GM21423 (cell line): ENCODE measurements around the gene IKZF5.
A peak's percentile ranks its signal among the peaks of the same experiment; 100 is the strongest.

Experiments
- ATAC-seq: cut with Tn5 transposase; IDR thresholded peaks from one replicate; pipeline ENCODE4 v1.9.1; 2021; ENCODE audit warnings: mild to moderate bottlenecking, moderate library complexity; ENCODE audit not compliant: unreplicated experiment

The IKZF5 gene

DNA sequence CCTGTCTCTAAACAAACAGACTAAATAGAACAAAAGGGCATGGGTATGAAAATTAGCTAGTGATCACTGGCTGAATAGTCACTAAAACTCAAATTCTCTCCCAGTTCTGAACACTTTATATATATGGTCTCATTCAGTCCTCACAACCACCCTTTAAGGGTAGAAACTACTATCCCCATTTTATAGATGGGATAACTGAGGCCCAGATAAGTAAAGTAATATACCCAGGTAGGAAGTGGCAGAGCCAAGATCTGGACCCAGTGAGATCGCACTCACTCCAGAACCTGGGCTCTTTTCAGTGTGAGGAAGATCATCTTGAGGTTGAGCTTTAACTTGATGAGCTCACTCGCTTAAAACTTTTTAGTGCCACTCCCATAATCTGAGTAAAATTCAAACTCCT is 23.9 kb downstream of the IKZF5 start:
- ATAC-seq: no peak

DNA sequence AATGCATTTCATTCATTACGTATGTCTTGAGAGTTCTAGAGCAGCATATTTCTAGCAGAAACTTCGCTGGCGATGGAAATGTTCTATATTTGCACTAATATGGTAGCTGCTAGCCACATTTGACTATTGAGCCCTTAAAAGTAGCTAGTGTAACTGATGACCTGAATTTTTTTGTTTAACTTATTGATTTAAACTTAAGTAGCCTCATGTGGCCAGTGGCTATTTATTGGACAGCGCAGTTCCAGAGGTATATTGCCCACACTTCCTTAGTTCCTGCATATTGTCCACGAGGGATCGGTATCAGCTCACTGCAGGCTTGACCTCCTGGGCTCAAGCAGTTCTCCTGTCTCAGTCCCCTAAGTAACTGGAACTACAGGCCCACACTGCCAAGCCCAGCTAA is 24.7 kb downstream of the IKZF5 start:
- ATAC-seq: no peak

DNA sequence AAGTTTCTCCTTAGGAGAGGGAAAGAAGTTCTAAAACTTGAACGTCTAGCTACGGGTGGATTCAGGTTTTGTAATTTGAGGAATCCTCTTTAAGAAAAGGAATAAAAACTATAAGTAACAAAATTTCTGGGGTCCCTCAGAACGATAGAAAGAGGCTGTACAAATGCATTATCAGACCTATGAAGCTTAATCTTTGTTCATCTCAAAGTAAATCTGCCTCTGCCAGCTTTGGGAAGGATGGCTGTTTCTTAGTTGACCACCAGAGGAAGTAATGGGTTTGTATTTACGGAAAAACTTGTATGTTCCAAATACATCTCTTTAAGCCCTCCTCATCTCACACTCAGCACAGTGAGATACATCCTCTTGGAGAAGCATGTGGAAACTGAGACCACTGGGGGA is 27.5 kb downstream of the IKZF5 start:
- no peak for ATAC-seq

DNA sequence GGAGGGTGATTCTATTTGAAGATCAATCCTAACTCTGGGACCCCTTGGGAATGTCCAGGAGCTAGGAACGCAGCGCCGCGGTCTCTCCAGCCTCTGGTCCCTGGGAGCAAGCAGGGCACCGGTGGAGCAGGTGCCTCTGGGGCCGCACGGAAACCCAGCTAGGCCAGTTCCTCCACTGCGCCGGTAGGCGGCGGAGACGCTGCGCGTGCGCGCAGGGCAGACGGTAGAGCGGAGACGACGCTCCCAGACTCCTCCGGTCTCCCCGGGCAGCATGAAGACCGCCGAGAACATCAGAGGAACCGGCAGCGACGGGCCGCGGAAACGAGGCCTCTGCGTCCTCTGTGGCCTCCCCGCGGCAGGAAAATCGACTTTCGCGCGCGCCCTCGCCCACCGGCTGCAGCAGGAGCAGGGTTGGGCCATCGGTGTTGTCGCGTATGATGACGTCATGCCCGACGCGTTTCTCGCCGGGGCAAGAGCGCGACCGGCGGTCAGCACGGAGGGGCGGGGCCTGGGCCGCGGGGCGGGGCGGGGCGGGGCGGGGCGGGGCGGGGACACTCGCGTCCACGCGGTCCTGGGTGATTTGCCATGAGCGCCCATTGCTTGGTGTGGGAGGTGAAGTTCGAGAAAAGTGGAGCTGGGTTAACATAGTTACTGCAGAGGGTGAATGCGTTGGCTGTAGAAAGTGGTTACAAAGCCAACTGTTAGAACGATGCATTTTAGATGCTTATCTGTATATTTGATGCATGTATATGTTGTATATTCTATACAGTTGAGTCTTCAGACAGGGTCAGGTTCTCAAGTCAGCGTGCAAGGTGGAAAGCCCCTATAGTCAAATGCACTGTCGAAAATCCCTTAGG is 28.2 kb downstream of the IKZF5 start, which contains the start of gene PSTK:
TSS of gene PSTK (plus strand) at position 193 of the 857 bp plus-strand sequence. CDS start at position 272, 79 bp downstream.
- peak; percentile 98 for ATAC-seq

DNA sequence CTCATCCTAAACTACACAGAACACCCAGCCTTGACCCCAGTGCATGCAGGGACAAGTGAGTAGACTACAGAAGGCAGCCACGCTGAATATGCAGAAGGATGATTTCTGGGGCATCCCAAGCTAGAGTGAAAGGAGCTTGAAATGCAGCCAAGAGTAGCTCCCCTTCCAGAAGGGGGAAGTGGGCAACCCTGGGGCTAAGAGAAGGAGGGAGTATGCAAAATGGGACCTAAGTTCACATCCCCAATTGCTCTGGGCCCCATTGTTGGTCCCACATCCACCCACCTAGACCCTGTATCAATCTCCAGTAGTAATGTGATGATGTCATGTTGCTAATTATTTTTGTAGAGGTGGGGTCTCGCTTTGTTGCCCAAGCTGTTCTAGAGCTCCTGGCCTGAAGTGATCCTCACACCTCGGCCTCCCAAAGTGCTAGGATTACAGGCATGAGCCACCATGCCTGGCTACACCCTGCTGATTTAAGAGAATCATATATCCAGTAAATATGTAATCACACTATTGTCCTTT is 34.0 kb downstream of the IKZF5 start:
- no peak for ATAC-seq

DNA sequence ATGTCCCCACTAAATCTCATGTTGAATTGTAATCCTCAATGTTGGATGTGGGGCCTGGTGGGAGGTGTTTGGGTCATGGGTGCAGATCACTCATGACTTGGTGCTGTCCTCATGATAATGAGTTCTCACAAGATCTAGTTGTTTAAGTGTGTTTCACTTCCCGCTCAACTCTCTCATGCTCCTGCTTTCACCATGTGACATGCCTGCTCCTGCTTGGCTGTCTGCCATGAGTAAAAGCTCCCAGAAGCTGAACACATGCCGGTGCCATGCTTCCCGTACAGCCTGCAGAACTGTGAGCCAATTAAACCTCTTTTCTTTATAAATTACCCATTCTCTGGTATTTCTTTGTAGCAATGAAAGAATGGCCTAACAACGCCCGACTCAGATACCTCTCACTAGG is 34.6 kb downstream of the IKZF5 start:
- no peak for ATAC-seq

DNA sequence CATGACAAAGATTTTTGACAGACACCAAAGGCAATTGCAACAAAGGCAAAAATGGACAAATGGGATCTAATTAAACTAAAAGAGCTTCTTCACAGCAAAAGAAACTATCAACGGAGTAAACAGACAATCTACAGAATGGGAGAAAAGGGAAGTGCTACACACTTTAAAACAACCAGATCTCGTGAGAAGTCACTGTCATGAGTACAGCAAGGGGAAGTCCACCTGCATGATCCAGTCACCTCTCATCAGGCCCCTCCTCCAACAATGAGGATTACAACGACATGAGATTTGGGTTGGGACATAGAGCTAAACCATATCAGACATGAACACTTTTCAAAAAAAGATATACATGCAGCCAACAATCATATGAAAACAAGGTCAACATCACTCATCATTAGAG is 39.9 kb downstream of the IKZF5 start:
- no peak for ATAC-seq

DNA sequence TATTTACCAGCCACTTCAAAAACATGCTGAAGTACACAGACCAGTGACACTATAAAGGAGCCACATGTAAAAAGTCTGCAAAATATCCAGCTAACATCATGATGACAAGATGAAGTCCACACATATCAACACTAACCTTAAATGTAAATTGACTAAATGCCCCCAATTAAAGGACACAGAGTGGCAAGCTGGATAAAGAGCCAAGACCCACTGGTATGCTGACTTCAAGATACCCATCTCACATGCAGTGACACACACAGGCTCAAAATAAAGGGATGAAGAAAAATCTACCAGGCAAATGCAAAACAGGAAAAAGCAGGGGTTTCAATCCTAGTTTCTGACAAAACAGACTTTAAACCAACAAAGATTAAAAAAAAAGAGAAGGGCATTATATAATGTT is 41.7 kb downstream of the IKZF5 start:
- ATAC-seq: no peak

DNA sequence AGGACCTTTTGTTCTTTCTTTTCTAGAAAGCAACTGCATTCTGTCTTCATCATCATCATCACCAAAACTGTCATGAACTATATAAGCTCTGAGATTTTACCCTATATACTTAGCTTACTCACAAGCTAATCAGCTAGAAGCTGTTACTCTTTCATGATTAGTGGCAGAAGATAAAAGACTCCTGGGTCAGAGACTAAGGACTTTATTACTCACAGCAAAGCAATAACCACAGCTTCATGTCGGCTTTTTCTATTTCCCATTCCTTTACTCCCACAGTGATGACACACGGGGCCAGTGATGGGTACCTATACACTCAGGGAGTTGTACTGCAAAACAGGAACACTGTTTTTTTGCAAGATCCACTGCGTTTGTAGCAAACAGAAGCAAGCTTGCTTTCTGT is 46.2 kb downstream of the IKZF5 start:
- ATAC-seq: no peak

DNA sequence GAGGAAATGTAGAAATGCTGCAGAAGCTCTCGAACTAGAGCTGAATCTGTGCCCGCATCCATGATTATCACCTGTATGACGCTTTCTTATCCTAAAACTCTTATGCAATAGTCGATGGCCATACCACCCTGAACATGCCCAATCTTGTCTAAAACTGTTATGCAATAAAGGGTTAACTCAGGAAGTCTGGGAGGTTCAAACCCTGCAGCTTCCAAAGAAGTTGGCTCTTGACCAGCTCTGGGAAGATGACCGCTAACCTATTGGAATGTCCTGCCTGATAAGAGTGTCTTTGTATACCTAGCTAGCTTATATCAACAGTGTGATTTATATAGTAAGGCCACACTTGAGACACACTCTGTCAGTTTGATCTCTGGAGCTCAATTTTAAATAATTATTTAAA is 51.1 kb downstream of the IKZF5 start:
- no peak for ATAC-seq

DNA sequence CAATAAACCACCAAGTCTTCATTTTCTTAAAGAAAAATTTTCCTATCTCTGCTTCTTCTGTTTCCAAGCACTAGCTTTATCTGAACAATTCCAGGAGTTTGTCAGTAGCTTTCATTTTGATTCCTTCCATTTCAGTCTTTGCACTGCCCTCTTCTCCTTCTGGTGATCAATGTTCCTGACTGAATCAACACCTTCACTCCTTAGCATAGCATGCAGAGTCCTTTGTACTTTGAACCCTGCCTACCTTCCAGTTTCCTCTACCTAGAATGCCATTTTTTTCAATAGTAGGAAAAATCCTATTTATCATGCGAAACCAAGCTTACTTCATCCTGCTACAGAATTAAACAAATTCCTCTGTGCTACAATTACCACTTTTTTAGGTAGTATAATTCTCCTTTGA is 52.7 kb downstream of the IKZF5 start:
- ATAC-seq: no peak

DNA sequence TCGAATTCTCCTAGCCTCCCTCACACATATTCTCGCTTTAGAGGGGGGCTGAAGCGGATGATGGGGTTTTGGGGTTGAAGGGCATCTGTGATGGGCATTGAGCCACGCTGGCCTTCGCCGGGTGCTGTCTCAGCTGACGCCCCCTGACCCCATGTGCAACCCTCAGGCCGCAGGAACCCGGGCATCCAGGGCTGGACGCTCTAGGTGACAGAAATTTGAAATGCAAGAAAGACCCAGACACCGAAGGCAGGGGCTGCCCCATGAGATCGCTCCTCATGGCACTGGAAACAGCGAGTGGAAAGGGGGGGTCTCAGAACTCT is 53.9 kb downstream of the IKZF5 start:
- ATAC-seq: no peak

DNA sequence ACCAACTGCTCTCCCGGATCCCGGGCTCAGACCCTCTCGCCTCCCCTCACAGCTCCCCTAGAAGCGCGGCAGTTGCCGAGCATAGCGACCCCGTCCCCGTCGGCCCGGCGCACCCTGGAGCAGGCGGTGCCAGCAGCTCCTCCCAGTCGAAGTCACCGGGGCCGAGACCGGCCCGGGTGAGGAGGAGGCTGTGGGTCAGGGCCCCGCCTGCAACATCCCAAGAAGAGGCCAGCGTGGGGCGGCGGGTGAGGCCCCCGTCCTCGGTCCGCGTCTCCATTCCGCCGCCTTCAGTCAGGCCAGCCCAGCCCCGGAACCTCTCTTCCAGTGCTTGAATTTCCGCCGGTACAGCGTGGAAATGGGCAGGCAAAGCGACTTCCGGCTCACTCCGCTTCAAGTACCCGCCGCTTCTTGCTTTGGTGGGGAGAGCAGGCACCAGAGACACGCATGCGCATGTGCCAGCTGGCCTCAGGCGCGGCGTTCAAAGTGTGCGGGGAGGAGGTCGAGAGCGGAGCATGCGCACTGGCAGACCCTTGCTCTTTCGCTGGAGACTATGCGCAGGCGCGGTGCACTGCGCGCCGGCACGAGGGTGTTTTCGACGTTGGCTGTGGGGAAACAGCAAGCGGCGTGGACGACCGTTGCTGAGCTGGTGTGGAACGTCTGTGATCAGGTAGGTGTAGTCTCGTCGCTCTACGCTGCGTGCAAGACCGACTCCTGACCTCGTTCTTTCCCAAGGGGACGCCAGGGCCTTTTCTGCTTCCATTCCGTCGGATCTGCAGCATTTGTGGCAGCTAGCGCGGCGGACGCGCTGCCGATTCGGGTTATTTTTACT is 54.5 kb downstream of the IKZF5 start, which contains the start of gene C10orf88:
TSS of gene C10orf88 (minus strand) at position 326 of the 829 bp plus-strand sequence. CDS start at position 277, 49 bp downstream.
- peak; percentile 97 for ATAC-seq

DNA sequence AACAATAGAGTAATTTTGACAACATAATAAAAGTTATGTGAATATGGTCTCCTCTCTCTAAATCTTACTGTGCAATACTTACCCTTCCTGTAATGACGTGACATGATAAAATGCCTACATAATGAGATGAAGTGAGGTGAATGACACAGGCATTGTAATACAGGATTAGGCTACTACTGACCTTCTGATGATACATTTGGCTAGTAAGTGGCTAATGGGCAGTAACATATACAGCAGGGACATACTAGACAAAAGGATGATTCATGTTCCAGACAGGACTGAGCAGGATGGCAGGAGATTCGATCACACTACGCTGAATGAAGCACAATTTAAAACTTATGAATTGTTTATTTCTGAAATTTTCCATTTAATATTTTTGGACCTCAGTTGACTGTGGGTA is 59.3 kb downstream of the IKZF5 start:
- ATAC-seq: no peak
